Activated gamma-delta T cell treated with anti-CD3 and anti-CD28 coated beads, Interleukin-2, amount 50 U/mL, for 16 hours (primary cell): Measurements from ENCODE around the gene NDUFV2.
"Not testable (repeated sequence)": the region's sequence is repeated elsewhere in the genome, so short reads cannot be mapped to it uniquely, and the experiment has no call there.

Experiments used
- DNase-seq: peaks from one replicate; pipeline ENCODE4 v3.0.0-alpha.2; 2020; ENCODE audit warnings: low read depth

NDUFV2 gene

GRCh38 chr18:9102508-9103375 is at the start of gene NDUFV2:
Gene NDUFV2 (plus strand): TSS chr18:9102699. CDS start chr18:9102744, 45 bp downstream.
- DNase-seq, result peak; percentile 97

GRCh38 chr18:9053814-9054213 is 48.7 kb upstream of the NDUFV2 start:
- DNase-seq, result no peak

GRCh38 chr18:9055185-9055584 is 47.3 kb upstream of the NDUFV2 start:
- DNase-seq, result no peak

GRCh38 chr18:9055626-9056025 is 46.9 kb upstream of the NDUFV2 start:
- no peak for DNase-seq

GRCh38 chr18:9057646-9058045 is 44.9 kb upstream of the NDUFV2 start:
- DNase-seq, result no peak

GRCh38 chr18:9058406-9058805 is 44.1 kb upstream of the NDUFV2 start:
- no peak for DNase-seq

GRCh38 chr18:9062418-9062751 is 40.1 kb upstream of the NDUFV2 start:
- no peak for DNase-seq

- DNase-seq, result no peak
Observed at GRCh38 chr18:9065864-9066263, 36.6 kb upstream of the NDUFV2 start.

GRCh38 chr18:9066358-9066757 is 36.1 kb upstream of the NDUFV2 start:
- DNase-seq, result no peak

GRCh38 chr18:9066817-9067306 is 35.6 kb upstream of the NDUFV2 start:
- no peak for DNase-seq

GRCh38 chr18:9067823-9068222 is 34.7 kb upstream of the NDUFV2 start:
- no peak for DNase-seq

GRCh38 chr18:9068346-9068745 is 34.2 kb upstream of the NDUFV2 start:
- no peak for DNase-seq

GRCh38 chr18:9069601-9070000 is 32.9 kb upstream of the NDUFV2 start:
- no peak for DNase-seq

- DNase-seq, result no peak
Observed at GRCh38 chr18:9070212-9070611, 32.3 kb upstream of the NDUFV2 start.

- no peak for DNase-seq
Observed at GRCh38 chr18:9079818-9080528, 22.5 kb upstream of the NDUFV2 start.

GRCh38 chr18:9081940-9082339 is 20.6 kb upstream of the NDUFV2 start:
- DNase-seq, result no peak

- peak; percentile 24 for DNase-seq
Observed at GRCh38 chr18:9082711-9083510, 19.6 kb upstream of the NDUFV2 start.

GRCh38 chr18:9086015-9086414 is 16.5 kb upstream of the NDUFV2 start:
- DNase-seq, result no peak

- DNase-seq, result no peak
Observed at GRCh38 chr18:9086624-9087023, 15.9 kb upstream of the NDUFV2 start.

GRCh38 chr18:9087144-9087543 is 15.4 kb upstream of the NDUFV2 start:
- no peak for DNase-seq

GRCh38 chr18:9088252-9088651 is 14.2 kb upstream of the NDUFV2 start:
- DNase-seq, result no peak

- DNase-seq, result not testable (repeated sequence)
Observed at GRCh38 chr18:9088727-9089126, 13.8 kb upstream of the NDUFV2 start.
